Activated naive CD4-positive, alpha-beta T cell (primary cell): Measurements from ENCODE around the gene IL3RA.
"Not testable (repeated sequence)": the region's sequence is repeated elsewhere in the genome, so short reads cannot be mapped to it uniquely, and the experiment has no call there.

Experiments used
- DNase-seq, 4 experiments: peaks; one replicate each; lab custom pipeline; 2025; lab: John Stamatoyannopoulos, UW

IL3RA gene

DNA sequence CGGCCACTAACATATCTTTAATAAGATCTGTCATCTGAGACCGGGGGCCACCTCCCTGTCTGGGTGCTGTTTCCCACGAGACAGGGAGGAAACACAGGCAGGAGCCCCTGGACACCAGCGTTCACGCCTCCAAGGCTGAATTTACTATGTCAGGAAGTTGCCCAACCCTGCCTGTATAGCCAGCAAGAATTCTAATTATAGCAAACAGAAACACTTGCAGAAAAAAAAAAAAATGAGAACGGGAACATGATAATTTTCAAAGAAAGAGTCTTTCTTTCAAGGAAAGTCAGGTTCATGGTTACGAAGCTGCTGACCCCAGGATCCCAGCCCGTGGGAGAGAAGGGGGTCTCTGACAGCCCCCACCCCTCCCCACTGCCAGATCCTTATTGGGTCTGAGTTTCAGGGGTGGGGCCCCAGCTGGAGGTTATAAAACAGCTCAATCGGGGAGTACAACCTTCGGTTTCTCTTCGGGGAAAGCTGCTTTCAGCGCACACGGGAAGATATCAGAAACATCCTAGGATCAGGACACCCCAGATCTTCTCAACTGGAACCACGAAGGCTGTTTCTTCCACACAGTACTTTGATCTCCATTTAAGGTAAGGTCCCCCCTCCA, at the start of gene IL3RA:
Gene IL3RA, plus strand, starts transcription at position 455 of the 613 bp plus-strand sequence. CDS start 4,981 bp downstream, outside the sequence.
- no peak for DNase-seq

DNA sequence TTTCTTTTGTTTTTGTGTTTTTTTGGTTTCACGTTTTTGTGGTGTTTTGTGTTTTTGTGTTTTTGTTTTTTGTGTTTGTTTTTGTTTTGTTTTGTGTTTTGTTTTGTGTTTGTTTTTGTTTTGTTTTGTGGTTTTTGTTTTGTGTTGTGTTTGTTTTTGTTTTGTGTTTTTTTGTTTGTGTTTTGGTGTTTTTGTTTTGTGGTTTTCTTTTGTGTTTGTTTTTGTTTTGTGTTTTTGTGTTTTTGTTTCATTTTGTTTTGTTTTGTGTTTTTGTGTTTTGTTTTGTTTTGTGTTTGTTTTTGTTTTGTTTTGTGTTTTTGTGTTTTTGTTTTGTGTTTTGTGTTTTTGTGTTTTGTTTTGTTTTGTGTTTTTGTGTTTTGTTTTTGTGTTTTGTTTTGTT, 47.0 kb upstream of the IL3RA start:
- no peak for DNase-seq

DNA sequence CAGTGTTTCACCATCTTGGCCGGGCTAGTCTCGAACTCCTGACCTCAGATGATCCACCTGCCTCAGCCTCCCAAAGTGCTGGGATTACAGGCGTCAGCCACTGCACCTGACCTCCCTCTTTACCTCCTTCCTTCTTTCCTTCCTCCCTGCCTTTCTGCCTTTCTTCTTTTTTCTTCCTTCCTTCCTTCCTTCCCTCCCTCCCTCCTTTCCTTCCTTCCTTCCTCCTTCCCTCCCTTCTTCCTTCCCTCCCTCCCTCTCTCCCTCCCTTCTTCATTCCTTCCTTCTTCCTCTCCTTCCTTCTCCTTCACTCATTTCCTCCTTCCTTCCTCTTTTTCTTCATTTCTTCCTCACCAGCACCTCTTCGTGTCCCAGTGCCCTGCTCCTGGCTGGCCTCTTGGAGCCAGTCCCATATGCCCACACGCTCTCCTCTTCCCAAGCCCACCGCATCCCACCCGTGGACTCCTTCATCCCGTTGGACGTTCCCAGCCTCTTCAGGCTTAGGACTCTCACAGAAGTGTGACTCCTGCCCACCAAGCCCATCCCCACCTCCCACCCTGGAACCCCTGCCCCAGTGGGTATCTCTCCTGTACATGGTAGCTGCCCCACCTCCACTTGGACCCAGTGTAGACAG, 45.4 kb upstream of the IL3RA start:
- DNase-seq = no peak

DNA sequence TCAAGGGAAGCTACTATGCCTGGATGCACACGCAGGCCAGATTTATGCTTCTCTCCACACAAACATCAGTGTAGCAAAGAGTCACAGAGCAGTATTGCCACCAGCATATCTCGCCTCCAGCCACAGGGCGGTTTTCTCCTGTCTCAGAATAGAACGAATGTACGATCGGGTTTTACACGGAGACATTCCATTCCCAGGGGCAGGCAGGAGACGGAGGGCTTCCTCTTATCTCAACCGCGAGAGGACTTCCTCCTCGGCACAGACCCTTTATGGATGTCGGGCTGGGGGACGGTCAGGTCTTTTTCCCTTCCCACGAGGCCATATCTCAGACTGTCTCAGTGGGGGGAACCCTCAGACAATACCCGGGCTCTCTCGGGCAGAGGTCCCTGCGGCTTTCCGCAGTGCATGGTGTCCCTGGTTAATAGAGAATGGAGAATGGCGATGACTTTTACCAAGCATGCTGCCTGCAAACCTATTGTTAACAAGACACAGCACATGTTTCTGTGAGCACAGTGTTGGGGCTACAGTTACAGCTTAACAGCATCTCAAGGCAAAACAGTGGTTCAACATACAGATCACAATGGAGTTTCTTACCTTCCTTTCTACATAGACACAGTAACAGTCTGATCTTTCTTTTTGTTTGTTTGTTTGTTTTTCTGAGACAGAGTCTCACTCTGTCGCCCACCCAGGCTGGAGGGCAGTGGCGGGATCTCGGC, 43.9 kb upstream of the IL3RA start:
- DNase-seq = no peak

DNA sequence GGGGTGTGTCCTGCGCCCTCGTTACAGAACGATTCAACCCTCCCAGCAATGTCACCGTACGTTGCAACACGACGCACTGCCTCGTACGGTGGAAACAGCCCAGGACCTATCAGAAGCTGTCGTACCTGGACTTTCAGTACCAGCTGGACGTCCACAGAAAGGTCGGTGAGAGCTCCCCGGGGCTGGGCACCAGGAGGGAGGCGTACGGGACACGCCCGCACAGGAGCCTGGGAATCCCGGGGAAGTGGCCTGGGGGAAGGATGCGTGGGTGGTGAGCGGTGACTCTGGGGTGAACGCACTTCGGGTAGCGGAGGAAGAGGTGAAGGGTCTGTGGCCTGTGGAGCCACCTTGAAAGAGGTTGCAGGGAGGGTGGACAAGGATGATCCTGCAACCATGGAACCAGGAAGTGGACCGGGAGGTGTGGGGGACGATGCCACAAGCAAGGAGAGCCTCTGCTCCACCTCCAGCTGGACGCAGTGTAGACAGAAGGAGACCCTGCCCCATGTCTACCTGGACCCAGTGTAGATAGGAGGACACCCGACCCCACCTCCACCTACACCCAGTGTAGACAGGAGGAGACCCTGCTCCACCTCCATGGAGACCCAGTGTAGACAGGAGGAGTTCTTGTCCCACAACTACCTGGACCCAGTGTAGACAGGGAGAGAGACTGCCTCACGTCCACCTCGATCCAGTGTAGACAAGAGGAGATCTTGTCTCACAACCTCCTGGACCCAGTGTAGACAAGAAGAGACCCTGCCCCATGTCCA, 42.1 kb upstream of the IL3RA start:
- no peak for DNase-seq

DNA sequence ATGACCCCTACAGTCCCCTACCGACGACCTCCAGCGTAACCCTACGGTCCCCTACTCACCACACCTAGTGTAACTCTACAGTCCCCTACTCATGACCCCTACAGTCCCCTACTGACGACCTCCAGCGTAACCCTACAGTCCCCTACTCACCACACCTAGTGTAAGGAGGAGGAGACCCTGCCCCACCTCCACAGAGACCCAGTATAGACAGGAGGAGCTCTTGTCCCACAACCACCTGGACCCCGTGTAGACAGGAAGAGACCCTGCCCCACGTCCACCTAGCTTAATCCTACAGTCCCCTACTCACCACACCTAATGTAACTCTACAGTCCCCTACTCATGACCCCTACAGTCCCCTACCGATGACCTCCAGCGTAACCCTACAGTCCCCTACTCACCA, 41.0 kb upstream of the IL3RA start:
- DNase-seq = no peak

DNA sequence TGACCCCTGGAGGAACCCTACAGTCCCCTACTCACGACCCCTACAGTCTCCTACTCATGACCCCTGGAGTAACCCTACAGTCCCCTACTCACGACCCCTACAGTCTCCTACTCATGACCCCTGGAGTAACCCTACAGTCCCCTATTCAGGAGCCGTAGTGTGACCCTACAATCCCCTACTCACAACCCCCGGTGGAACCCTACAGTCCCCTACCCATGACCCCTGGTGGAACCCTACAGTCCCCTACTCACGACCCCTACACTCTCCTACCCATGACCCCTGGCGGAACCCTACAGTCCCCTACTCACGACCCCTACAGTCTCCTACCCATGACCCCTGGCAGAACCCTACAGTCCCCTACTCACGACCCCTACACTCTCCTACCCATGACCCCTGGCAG, 39.0 kb upstream of the IL3RA start:
- DNase-seq = not testable (repeated sequence)

DNA sequence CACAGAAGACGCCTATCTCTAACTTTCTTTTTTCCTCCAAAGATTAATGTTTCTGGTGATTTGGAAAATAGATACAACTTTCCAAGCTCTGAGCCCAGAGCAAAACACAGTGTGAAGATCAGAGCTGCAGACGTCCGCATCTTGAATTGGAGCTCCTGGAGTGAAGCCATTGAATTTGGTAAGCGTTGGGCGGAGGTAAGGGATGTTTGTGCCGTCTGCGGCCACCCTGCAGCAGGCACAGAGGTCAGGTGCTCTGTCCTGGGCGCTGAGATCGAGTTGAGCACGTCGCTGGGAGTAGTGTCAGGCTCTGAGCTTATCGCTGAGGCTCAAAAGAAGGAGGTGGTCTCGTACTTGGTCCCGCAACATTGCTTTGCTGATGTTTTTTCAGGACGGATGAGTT, 36.1 kb upstream of the IL3RA start:
- DNase-seq = no peak

DNA sequence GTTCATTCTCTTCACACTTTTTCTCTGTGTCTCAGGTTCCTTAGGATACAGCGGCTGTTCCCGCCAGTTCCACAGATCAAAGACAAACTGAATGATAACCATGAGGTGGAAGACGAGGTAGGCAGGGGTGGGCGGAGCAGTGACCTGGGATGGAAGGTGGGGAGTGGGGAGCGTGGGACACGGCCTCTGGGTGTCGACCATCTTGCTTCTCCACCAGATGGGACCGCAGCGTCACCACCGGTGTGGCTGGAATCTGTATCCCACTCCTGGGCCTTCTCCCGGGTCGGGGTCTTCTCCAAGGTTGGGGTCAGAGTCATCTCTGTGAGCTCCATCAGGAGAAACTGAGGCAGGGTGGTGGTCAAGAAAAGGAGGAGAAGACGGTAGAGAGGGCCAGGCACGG, 31.2 kb upstream of the IL3RA start:
- DNase-seq = no peak

DNA sequence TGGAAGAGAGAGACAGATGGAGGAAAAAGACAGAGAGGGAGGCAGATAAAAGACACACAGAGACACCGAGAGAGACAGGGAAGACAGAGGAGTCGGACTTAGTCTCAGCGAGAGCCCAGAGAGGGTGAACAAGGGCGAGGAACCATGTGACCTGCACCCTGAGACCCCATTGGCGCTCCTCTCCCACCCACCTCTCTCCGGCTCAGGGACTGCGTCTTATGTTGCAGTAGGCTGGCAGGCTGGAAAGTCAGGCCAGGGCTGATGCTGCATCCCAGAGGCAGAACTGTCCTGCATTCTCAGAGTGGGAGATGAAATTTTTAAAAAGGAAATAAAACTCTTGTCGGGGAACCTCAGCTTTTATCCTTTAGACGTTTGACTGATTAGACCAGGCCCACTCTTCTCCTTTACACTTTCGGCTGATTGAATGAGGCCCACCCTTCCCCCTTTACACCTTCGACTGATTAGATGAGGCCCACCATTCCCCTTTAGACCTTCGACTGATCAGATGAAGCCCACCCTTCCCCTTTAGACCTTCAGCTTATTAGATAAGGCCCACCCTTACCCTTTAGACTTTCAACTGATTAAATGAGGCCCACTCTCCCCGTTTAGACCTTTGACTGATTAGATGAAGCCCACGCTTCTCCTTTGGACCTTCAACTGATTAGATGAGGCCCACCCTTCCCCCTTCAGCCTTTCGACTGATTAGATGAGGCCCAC, 29.5 kb upstream of the IL3RA start:
- DNase-seq = no peak

DNA sequence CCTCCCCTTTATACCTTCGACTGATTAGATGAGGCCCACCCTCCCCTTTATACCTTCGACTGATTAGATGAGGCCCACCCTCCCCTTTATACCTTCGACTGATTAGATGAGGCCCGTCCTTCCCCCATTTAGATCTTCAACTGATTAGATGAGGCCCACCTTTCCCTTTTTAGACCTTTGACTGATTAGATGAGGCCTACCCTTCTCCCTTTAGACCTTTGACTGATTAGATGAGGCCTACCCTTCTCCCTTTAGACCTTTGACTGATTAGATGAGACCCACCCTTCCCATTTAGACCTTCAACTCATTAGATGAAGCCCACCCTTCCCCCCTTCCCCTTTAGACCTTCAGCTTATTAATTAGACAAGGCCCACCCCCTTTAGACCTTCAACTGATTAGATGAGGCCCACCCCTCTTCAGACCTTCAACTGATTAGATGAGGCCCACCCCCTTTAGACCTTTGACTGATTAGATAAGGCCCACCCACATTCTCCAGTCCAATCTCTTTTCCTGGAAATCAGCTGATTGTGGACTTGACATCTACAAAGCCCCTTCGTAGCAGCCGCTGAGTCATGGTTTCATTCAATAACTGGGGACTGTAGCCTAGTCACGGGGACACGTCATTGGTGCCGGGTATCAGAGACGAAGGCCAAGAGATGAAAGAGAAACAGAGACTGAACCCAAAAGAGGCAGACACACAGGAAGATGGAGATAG, 28.8 kb upstream of the IL3RA start:
- DNase-seq = no peak

DNA sequence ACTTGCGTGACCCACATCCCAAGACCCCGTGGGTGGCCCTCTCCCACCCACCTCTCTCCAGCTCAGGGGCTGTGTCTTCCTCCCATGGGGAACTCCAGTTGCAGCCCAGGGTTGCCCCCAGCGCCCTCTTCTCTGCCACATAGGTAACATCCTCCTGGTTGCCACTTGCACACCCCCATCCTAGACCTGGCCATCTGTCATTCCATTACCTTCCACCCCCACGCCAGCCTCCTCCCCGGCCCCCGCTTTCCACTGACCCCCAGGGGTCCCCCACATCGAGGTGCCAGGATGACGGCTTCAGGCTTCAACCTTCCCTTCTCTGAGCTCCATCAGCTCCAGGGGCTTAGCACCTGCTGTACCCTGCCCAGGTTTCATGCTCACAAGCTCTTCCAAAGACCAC, 28.1 kb upstream of the IL3RA start:
- DNase-seq = no peak

DNA sequence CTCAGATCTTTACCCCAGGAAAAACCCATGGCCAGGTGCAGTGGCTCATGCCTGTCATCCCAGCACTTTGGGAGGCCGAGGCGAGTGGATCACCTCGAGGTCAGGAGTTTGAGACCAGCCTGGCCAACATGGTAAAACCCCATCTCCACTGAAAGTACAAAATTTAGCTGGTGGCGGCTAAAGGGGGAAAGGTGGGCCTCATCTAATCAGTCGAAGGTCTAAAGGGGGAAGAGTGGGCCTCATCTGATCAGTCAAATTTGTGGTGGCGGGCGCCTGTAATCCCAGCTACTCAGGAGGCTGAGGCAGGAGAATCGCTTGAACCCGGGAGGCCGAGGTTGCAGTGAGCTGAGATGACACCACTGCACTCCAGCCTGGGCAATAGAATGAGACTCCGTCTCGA, 27.7 kb upstream of the IL3RA start:
- not testable (repeated sequence) for DNase-seq

DNA sequence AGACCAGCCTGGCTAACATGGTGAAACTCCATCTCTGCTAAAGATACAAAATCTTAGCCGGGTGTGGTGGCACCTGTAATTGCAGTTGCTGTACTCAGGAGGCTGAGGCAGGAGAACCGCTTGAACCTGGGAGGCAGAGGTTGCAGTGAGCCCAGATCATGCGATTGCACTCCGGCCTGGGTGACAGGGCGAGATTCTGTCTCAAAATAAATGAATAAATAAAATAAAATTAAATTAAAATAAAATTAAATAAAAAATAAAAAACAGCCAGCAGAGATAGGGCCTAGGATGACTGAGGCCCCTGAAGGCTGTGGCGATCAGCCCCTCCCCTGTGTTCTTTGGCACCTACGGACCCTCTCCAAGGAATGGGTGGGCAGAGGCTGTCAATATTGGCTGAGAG, 22.8 kb upstream of the IL3RA start:
- DNase-seq = no peak

DNA sequence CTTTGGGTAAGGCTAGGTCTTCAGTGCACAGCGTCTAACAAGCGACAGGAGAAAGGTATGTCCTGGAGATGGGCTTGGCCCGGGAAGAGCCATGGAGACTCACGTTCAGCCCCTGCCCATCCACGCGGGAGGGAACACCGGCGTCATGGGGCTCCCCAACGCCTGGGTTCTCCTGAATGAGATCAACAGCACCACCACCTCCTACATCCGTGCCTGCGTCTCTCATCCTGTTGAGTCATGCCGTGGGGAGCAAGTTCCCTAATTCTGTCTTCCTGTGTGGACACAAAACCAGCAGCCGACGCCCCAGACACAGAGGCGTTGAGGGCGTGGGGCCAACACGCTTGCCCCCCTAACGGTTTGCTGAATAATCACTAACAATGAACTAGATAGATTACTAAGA, 20.1 kb upstream of the IL3RA start:
- no peak for DNase-seq

DNA sequence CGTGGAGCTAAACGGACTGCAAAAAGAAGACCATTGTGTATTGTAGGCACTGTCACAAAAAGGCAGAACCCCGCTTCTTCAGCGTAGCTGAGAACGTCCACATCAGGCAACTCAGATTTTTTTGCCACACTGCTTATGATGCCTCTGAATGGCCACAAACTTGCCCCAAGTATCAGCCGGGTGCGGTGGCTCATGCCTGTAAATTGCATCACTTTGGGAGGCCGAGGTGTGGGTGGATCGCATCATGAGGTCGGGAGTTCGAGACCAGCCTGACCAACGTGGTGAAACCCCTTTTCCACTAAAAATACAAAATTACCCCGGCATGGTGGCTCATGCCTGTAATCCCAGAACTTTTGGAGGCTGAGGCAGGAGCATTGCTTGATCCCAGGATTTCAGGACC, 14.9 kb upstream of the IL3RA start:
- DNase-seq = no peak

DNA sequence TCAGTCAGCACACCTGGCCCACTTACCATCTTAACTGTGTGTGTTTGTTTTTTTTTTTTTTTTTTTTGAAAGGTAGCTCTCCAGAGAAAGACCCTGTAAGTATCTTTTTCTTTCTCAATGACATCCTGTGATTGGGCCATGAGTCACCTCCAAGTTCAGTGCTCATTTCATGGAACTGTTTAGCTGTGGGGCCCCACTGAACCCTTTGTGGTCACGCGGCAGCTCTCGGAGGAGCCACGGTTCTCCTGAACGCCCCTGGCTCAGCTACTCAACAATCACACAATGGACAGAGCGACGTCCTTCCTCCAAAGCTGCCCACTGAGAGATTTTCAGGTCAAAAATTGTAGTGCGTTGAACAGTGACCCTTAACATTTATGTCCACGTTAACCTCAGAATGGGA, 14.2 kb upstream of the IL3RA start:
- DNase-seq = no peak

DNA sequence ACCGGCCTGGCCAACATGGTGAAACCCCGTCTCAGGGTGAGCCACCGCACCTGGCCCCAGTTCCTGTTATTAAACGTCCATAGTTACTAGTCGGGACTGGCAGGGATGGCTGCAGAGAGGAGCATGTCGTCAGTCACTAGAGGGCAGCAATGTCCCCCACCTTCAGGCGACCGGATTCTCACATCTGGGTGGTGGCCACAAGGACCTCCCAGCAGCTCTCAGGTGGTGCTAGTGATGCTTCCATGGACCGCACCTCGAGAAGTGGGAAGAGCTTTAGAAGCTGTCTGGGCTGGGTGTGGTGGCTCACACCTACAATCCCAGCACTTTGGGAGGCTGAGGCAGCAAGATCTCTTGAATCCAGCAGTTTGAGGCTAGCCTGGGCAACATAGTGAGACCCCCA, 13.3 kb upstream of the IL3RA start:
- DNase-seq = peak in 3 of 4 experiments; percentile 3 to 12 (median 10)

DNA sequence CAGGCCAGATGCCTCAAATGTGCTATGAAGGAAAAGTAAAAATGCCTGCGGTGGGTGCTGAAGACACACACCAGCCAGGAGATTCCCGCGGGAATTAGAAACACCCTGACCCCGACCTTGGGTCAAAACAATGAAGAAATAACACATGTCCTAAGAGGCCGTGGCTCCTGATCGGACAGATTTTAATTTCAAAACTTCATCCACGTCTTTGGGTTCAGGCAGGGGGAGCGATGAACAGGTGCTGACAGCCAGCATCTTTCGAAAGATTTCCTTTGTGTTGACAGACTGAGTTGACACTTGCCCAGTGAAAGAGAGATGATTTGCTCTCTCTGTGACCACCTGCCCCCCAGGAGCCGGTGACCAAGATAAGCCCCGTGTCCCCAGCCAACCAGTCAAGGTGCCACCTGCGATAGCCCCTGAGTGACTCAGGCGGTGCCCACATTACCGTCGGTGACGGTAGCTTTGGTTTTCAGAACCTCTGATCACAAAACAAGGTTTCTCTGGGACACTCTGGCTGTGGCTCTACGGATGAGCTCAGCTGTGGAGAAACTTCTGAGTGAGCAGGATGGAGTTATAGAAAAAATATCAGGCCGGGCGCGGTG, 11.0 kb upstream of the IL3RA start:
- no peak for DNase-seq

DNA sequence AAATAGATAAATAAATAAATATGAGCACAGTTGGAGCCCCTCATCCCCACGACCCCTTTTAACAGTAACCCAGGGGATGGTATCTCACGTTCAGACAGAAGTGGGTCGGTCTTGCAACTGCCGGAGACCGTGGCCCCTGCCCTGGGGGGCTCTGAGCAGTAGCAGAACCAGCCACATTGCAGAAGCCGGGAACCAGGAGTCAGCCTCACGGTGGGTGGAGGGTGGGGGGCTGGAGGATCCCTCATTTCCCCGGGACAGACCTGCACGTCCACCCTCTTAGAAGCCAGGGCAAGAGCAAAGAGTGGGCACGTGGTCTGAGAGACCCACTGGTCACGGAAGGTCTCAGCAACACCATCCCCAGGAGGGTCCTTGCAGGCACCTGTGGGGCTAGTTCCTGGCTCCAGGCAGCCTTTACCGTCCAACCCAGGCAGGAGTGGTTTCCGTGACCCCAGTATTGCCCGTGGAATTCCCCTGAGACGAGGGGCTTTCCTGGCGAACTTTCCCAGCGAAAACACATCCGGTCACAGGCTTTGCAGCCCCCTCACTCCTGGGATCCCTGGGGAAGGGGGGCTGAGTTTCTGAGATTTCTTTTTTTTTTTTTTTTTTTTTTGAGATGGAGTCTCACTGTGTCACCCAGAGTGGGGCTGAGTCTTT, 8.8 kb upstream of the IL3RA start:
- no peak for DNase-seq
